Natural killer cell (primary cell): ENCODE measurements around the gene ATXN1. TPM values are rescaled to one million over a fixed set of nuclear protein-coding genes. Genes with fewer than 3 reads are reported as not detected.

Experiments
- ATAC-seq, 3 donors: fragments of 150-1000 bp in 2 of 3; fragments of 200-7000 bp in 1 of 3; cut with Tn5 transposase; 1 replicate in 1 of 3; 2 replicates in 2 of 3; pipeline ENCODE4 v1.10.0; 2021; ENCODE audit warnings: mild to moderate bottlenecking in 2 of 3, moderate library complexity in 2 of 3
- DNase-seq, 2 donors: peaks; one replicate each; pipeline versions ENCODE4 v3.0.0 to v3.0.0-alpha.2; 2013 to 2021; ENCODE audit warnings: mixed read lengths in 1 of 2
- H3K27ac ChIP-seq: one replicate; pipeline ENCODE4 v1.5.1; 2013; ENCODE audit warnings: mild to moderate bottlenecking, low read length
- H3K27me3 ChIP-seq: one replicate; pipeline ENCODE4 v1.6.1; 2013; ENCODE audit warnings: low read length; ENCODE audit not compliant: control insufficient read depth, insufficient read depth
- H3K36me3 ChIP-seq: one replicate; pipeline ENCODE4 v1.6.1; 2013; ENCODE audit warnings: low read length; ENCODE audit not compliant: control insufficient read depth, insufficient read depth
- H3K4me1 ChIP-seq: one replicate; pipeline ENCODE4 v1.6.1; 2013; ENCODE audit warnings: low read length; ENCODE audit not compliant: control insufficient read depth, insufficient read depth
- H3K4me3 ChIP-seq: one replicate; pipeline ENCODE4 v1.5.1; 2013; ENCODE audit warnings: low read length
- H3K9me3 ChIP-seq: one replicate; pipeline ENCODE4 v1.6.1; 2013; ENCODE audit warnings: low read length; ENCODE audit not compliant: control insufficient read depth, insufficient read depth
- H3K27ac Mint-ChIP-seq, 2 donors: one replicate each; pipeline ENCODE4 v1.8.0; 2022; ENCODE audit warnings: mild to moderate bottlenecking in 2 of 2, mixed read lengths in 2 of 2, moderate library complexity in 1 of 2
- H3K27me3 Mint-ChIP-seq, 2 donors: one replicate each; pipeline ENCODE4 v1.8.0; 2022; ENCODE audit warnings: low read depth in 2 of 2, mixed read lengths in 2 of 2
- H3K36me3 Mint-ChIP-seq: one replicate; pipeline ENCODE4 v1.8.0; 2022; ENCODE audit warnings: mixed read lengths
- H3K4me1 Mint-ChIP-seq, 2 donors: one replicate each; pipeline ENCODE4 v1.8.0; 2022; ENCODE audit warnings: mixed read lengths in 2 of 2
- H3K4me3 Mint-ChIP-seq: one replicate; pipeline ENCODE4 v1.8.0; 2022; ENCODE audit warnings: mild to moderate bottlenecking, moderate library complexity, mixed read lengths
- H3K9me3 Mint-ChIP-seq, 2 donors: one replicate each; pipeline ENCODE4 v1.8.0; 2022; ENCODE audit warnings: mixed read lengths in 2 of 2
- CTCF ChIP-seq: fragments of 200-600 bp; IDR thresholded peaks from one replicate; pipeline ENCODE4 v1.8.0; 2022; ENCODE audit warnings: antibody characterized with exemption
- WGBS: methylation state at CpG from one replicate; pipeline ENCODE4 v1.1.7; 2013; ENCODE audit warnings: missing lambda C conversion rate; ENCODE audit not compliant: insufficient coverage; 5-methylcytosine and 5-hydroxymethylcytosine counted together
- intact Hi-C: fragments of 100-400 bp; cut with micrococcal nuclease; formaldehyde crosslinking; loops from one replicate; pipeline ENCODE4 v1.14.2; 2022
- total RNA-seq, 4 donors: library from RNA; stranded (reverse); fragments of 120-200 nt in 1 of 4; gene quantifications; one replicate each; pipeline versions ENCODE4 v1.2.3 to v1.2.4, GENCODE V29; 2013 to 2022

Gene ATXN1
- total RNA-seq, 3 donors from 2014 or later (not counting 1 experiment from before 2014, with no cell fraction given): 90.4 to 120 (median 97.9) TPM

- no peak overlapping the region for H3K27ac ChIP-seq
- DNase-seq (no peak), ATAC-seq (no peak)
- H3K4me3 Mint-ChIP-seq: no peak overlapping the region
- peaks cover 16% of the 10 kb centered on the region for H3K4me1 ChIP-seq
- peaks cover 6% of the 10 kb centered on the region for H3K9me3 ChIP-seq
- no peak overlapping the region for H3K4me3 ChIP-seq
- no peaks in the 10 kb centered on the region for H3K36me3 Mint-ChIP-seq
- H3K4me1 Mint-ChIP-seq: peaks cover 28 to 34% of the 10 kb centered on the region in 2 donors
- no peaks in the 10 kb centered on the region for H3K27me3 Mint-ChIP-seq
- TF ChIP-seq CTCF: no peak
- peak overlapping the region; percentile 14 to 35 for H3K27ac Mint-ChIP-seq
- H3K9me3 Mint-ChIP-seq: no peaks in the 10 kb centered on the region
- no peaks in the 10 kb centered on the region for H3K27me3 ChIP-seq
- intact Hi-C loops: no loop called here
- 72% methylated on average over 5 of the region's 5 CpGs for WGBS
- peaks cover 3% of the 10 kb centered on the region for H3K36me3 ChIP-seq
Observed at GRCh38 chr6:16658348-16659034, 102.8 kb downstream of the ATXN1 start.

GRCh38 chr6:16657768-16658167, 103.5 kb downstream of the ATXN1 start:
- Mint-ChIP-seq H3K9me3 (no peaks in the 10 kb centered on the region), H3K36me3 (no peaks in the 10 kb centered on the region), H3K4me3 (no peak overlapping the region), H3K27me3 (no peaks in the 10 kb centered on the region), H3K27ac (peak overlapping the region in 1 of 2 donors; percentile 35), H3K4me1 (peaks cover 31 to 39% of the 10 kb centered on the region in 2 donors)
- 48% methylated on average over 1 of the region's 1 CpG for WGBS
- Histone ChIP-seq H3K27ac (no peak overlapping the region), H3K27me3 (no peaks in the 10 kb centered on the region), H3K9me3 (peaks cover 6% of the 10 kb centered on the region), H3K36me3 (peaks cover 3% of the 10 kb centered on the region), H3K4me1 (peaks cover 21% of the 10 kb centered on the region), H3K4me3 (no peak overlapping the region)
- intact Hi-C loops: no loop called here
- TF ChIP-seq CTCF: no peak
- ATAC-seq (no peak), DNase-seq (peak in 1 of 2 donors; percentile 50)

GRCh38 chr6:16656451-16656850, 104.8 kb downstream of the ATXN1 start:
- H3K9me3 ChIP-seq: peaks cover 1% of the 10 kb centered on the region
- H3K4me3 Mint-ChIP-seq: no peak overlapping the region
- H3K36me3 ChIP-seq: peaks cover 2% of the 10 kb centered on the region
- intact Hi-C loops: no loop called here
- H3K4me1 Mint-ChIP-seq: peaks cover 44 to 52% of the 10 kb centered on the region in 2 donors
- no peaks in the 10 kb centered on the region for H3K27me3 ChIP-seq
- no peaks in the 10 kb centered on the region for H3K27me3 Mint-ChIP-seq
- DNase-seq (no peak), ATAC-seq (no peak)
- no peak overlapping the region for H3K27ac ChIP-seq
- peaks cover 27% of the 10 kb centered on the region for H3K4me1 ChIP-seq
- TF ChIP-seq CTCF: no peak
- 98% methylated on average over 4 of the region's 4 CpGs for WGBS
- no peak overlapping the region for H3K4me3 ChIP-seq
- no peaks in the 10 kb centered on the region for H3K36me3 Mint-ChIP-seq
- H3K27ac Mint-ChIP-seq: no peak overlapping the region
- H3K9me3 Mint-ChIP-seq: no peaks in the 10 kb centered on the region
